VCaP (cell line): ENCODE measurements around the gene TUT1.

ENCODE experiments used
- H3K27ac ChIP-seq: fragments of 450-650 bp; 2 replicates; pipeline ENCODE4 v1.5.1; 2017
- TF ChIP-seq, protein P1 (sequence below): fragments of 450-650 bp; conservative IDR thresholded peaks from 2 replicates; pipeline ENCODE4 v1.5.1; 2017; ENCODE audit warnings: mild to moderate bottlenecking, moderate library complexity

TUT1 gene

DNA sequence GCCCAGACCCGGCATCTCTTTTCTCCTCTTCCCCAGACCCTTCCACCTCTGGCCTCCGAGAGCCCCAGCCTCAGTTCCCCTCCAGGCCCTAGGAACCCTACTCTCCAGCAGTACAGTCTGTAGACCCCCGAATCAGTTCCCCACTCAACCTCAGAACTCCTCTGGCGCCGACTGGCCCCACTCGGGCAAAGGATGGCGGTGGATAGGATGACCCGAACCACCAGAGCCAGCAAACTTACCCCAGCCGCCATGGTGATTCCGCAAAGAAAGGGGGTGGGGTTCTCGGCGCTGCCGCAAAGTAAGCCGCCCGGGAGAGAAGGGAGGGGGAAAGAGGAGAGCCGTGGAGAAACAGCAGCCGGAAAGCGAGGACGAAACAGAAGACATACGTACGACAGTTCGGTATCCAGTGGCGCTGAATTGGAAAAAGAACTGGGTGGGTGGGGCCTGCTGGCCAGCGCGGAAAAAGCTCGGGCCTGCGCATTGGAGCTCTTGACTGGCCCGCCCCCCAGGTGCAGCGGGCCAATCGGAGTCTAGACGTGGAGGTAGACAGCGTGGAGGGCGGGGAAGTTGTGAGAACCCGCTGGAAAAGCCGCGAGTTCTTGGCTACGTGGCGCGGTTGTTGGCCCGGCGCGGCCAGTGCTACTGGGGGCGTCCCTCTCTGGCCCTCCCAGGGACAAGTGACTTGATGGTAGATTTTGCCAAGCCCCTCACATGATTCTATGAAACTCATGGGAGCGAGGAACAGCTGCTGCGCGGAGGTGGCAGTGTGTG lies 17.5 kb downstream of the TUT1 start, which contains the start of gene EEF1G:
Gene EEF1G, minus strand, starts transcription at position 300 of the 771 bp plus-strand sequence. Its CDS starts 49 bp downstream, at position 251.
- TF ChIP-seq, protein P1, sequence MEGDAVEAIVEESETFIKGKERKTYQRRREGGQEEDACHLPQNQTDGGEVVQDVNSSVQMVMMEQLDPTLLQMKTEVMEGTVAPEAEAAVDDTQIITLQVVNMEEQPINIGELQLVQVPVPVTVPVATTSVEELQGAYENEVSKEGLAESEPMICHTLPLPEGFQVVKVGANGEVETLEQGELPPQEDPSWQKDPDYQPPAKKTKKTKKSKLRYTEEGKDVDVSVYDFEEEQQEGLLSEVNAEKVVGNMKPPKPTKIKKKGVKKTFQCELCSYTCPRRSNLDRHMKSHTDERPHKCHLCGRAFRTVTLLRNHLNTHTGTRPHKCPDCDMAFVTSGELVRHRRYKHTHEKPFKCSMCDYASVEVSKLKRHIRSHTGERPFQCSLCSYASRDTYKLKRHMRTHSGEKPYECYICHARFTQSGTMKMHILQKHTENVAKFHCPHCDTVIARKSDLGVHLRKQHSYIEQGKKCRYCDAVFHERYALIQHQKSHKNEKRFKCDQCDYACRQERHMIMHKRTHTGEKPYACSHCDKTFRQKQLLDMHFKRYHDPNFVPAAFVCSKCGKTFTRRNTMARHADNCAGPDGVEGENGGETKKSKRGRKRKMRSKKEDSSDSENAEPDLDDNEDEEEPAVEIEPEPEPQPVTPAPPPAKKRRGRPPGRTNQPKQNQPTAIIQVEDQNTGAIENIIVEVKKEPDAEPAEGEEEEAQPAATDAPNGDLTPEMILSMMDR = no peak
- peak within 1 kb of the TSS; percentile 86 for H3K27ac ChIP-seq

GRCh38 chr11:62573006-62573591 lies 18.2 kb downstream of the TUT1 start:
- H3K27ac ChIP-seq = peak overlapping the region; percentile 86
- TF ChIP-seq, protein P1 = no peak

DNA sequence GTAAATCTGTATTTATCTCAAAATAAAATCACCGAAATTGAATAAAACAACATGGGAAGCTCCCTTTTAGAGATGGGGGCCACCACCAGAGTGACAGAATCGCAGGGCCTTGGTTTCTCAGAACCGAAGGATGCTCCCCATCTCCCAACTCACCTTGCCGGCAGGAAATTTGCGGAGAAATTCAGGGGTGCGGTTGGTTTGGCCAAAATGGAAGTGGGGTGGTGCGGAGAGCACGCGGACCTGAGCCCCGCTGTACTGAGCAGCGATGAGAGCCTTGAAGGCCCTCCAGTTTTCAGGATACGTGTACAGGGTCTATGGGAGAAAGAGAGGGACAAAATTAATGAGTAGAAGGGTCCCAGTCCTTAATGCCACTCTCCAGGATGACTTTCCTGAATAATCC lies 18.9 kb downstream of the TUT1 start:
- TF ChIP-seq, protein P1 = no peak
- peak overlapping the region; percentile 86 for H3K27ac ChIP-seq

DNA sequence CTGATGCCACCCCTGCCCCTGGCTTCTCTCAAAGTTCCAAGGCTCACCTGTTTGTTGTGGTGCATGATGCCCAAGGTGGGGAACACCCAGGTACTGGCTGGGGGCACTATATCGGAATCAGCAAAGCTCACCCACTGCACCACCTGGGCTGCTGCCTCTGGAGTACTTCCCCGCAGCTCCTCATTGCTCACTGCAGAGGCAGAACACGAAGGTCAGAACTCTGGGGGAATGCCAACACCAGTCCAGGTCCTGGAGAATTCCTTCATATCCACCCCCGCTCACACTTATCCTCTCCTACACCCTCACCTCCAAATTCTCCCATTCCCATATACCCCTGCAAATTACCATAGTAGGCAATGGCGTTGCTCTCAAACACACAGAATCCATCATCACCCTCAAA lies 19.8 kb downstream of the TUT1 start:
- H3K27ac ChIP-seq = peak overlapping the region; percentile 86; the same call in 1 of the 2 replicates

GRCh38 chr11:62570903-62571302 lies 20.4 kb downstream of the TUT1 start:
- H3K27ac ChIP-seq = peak overlapping the region; percentile 21; the same call in 1 of the 2 replicates

- TF ChIP-seq, protein P1 = no peak
- peak overlapping the region; percentile 21; the same call in 1 of the 2 replicates for H3K27ac ChIP-seq
Observed at GRCh38 chr11:62569611-62570010, 21.7 kb downstream of the TUT1 start.

GRCh38 chr11:62567018-62567633 lies 24.2 kb downstream of the TUT1 start:
- H3K27ac ChIP-seq = peak overlapping the region; percentile 39
- TF ChIP-seq, protein P1 = no peak

GRCh38 chr11:62566247-62566646 lies 25.1 kb downstream of the TUT1 start:
- peak overlapping the region; percentile 39 for H3K27ac ChIP-seq
- TF ChIP-seq, protein P1 = no peak
